ENCODE measurements around the gene CHKA. TPM values are rescaled to one million over a fixed set of nuclear protein-coding genes. Genes with fewer than 3 reads are reported as not detected.
A peak's percentile ranks its signal among the peaks of the same experiment; 100 is the strongest.

CHKA gene
- total RNA-seq, 2 donors from 2014 or later, result 50.1 to 83.7 TPM

GRCh38 chr11:68039526-68040086 lies 81.6 kb downstream of the CHKA start:
- Histone ChIP-seq H3K36me3 (peaks cover 13% of the 10 kb centered on the region), H3K27ac (peak overlapping the region; percentile 70), H3K4me1 (peaks cover 18% of the 10 kb centered on the region), H3K27me3 (no peaks in the 10 kb centered on the region), H3K9me3 (no peaks in the 10 kb centered on the region), H3K4me3 (peak overlapping the region; percentile 86), H3K9ac (ENCODE audit: low read depth in 2 of 2, low read length in 2 of 2) (peak overlapping the region; percentile 92 to 97)
- no peak for TF ChIP-seq CTCF (IDR thresholded peaks at IDR 0.05)
- DNase-seq, result no peak
- intact Hi-C loops (cut with DNase I), result loop anchor here (10.0 kb wide), 1 partner anchor 165 kb away; no protein-coding TSS in a partner anchor

- DNase-seq, result peak; percentile 93
- Histone ChIP-seq H3K9me3 (no peaks in the 10 kb centered on the region), H3K9ac (ENCODE audit: low read depth in 2 of 2, low read length in 2 of 2) (peak within 1 kb of the TSS; percentile 92 to 97), H3K36me3 (peaks cover 6% of the 10 kb centered on the region), H3K4me1 (peaks cover 18% of the 10 kb centered on the region), H3K4me3 (peak within 1 kb of the TSS; percentile 86), H3K27ac (peak within 1 kb of the TSS; percentile 70), H3K27me3 (no peaks in the 10 kb centered on the region)
- intact Hi-C loops (cut with DNase I), result no loop called here
- no peak for TF ChIP-seq CTCF (IDR thresholded peaks at IDR 0.05)
Measured at GRCh38 chr11:68038718-68039525, 82.3 kb downstream of the CHKA start, which contains the start of gene TCIRG1. TSS of gene TCIRG1 (plus strand) at chr11:68039025. CDS start at chr11:68041272, 2,247 bp downstream.

GRCh38 chr11:68038226-68038717 lies 82.9 kb downstream of the CHKA start:
- DNase-seq, result no peak

GRCh38 chr11:68037411-68038225 lies 83.6 kb downstream of the CHKA start:
- H3K4me3 ChIP-seq, result no peak overlapping the region
- H3K4me1 ChIP-seq, result peaks cover 18% of the 10 kb centered on the region
- peaks cover 6% of the 10 kb centered on the region for H3K36me3 ChIP-seq
- no peak for DNase-seq
- intact Hi-C loops (cut with DNase I), result no loop called here
- TF ChIP-seq CTCF (IDR thresholded peaks at IDR 0.05), result no peak
- H3K9ac ChIP-seq (ENCODE audit: low read depth in 2 of 2, low read length in 2 of 2), result peak overlapping the region; percentile 54 to 97
- no peaks in the 10 kb centered on the region for H3K27me3 ChIP-seq
- peak overlapping the region; percentile 70 for H3K27ac ChIP-seq
- no peaks in the 10 kb centered on the region for H3K9me3 ChIP-seq

More at GRCh38 chr11:68038226-68038717, 82.9 kb downstream of the CHKA start:
- peak overlapping the region; percentile 92 to 97 for H3K9ac ChIP-seq (ENCODE audit: low read depth in 2 of 2, low read length in 2 of 2)
- peak overlapping the region; percentile 86 for H3K4me3 ChIP-seq
- TF ChIP-seq CTCF (IDR thresholded peaks at IDR 0.05), result no peak
- H3K4me1 ChIP-seq, result peaks cover 18% of the 10 kb centered on the region
- H3K27ac ChIP-seq, result peak overlapping the region; percentile 70
- intact Hi-C loops (cut with DNase I), result no loop called here
- H3K27me3 ChIP-seq, result no peaks in the 10 kb centered on the region
- H3K9me3 ChIP-seq, result no peaks in the 10 kb centered on the region
- peaks cover 6% of the 10 kb centered on the region for H3K36me3 ChIP-seq

- Histone ChIP-seq H3K9me3 (no peaks in the 10 kb centered on the region), H3K9ac (ENCODE audit: low read depth in 2 of 2, low read length in 2 of 2) (peak overlapping the region; percentile 46 to 54), H3K4me1 (peaks cover 18% of the 10 kb centered on the region), H3K4me3 (no peak overlapping the region), H3K27me3 (no peaks in the 10 kb centered on the region), H3K36me3 (peaks cover 2% of the 10 kb centered on the region), H3K27ac (peak overlapping the region; percentile 70)
- DNase-seq, result no peak
- intact Hi-C loops (cut with DNase I), result no loop called here
- no peak for TF ChIP-seq CTCF (IDR thresholded peaks at IDR 0.05)
Measured at GRCh38 chr11:68036717-68037239, 84.4 kb downstream of the CHKA start.
